HepG2 (cell line): ENCODE measurements around the gene FAM187B. TPM values are rescaled to one million over a fixed set of nuclear protein-coding genes. Genes with fewer than 3 reads are reported as not detected.
A peak's percentile ranks its signal among the peaks of the same experiment; 100 is the strongest.

ENCODE experiments used
- ATF7 ChIP-seq, 2 experiments: fragments of 450-650 bp in 1 of 2; sonication (generic) in 1 of 2; formaldehyde crosslinking in 1 of 2; IDR thresholded peaks; 2 replicates each; pipeline versions ENCODE4 v1.4.0 to v1.6.1; 2016 to 2020; ENCODE audit warnings: antibody characterized with exemption in 1 of 2, mild to moderate bottlenecking in 1 of 2, missing genetic modification reagents in 1 of 2
- BCL6 ChIP-seq: IDR thresholded peaks from 2 replicates; pipeline ENCODE4 v1.6.1; 2016; ENCODE audit warnings: missing genetic modification reagents, missing compliant biosample characterization
- BRF2 ChIP-seq: sonication (generic); formaldehyde crosslinking; IDR thresholded peaks from 2 replicates; pipeline ENCODE4 v1.8.1; 2022; ENCODE audit warnings: mild to moderate bottlenecking, missing genetic modification reagents
- CC2D1A ChIP-seq: sonication (generic); formaldehyde crosslinking; IDR thresholded peaks from 2 replicates; pipeline ENCODE4 v1.8.1; 2023; ENCODE audit warnings: mild to moderate bottlenecking, missing genetic modification reagents
- CENPT ChIP-seq: sonication (generic); formaldehyde crosslinking; IDR thresholded peaks from 2 replicates; pipeline ENCODE4 v1.8.0; 2022; ENCODE audit warnings: low read depth, mild to moderate bottlenecking, moderate library complexity, missing genetic modification reagents
- DMAP1 ChIP-seq: IDR thresholded peaks from 2 replicates; pipeline ENCODE4 v1.6.1; 2016
- DNMT3B ChIP-seq: conservative IDR thresholded peaks from 2 replicates; pipeline ENCODE4 v1.6.1; 2016; ENCODE audit warnings: missing biosample characterization, control low read depth
- ELF4 ChIP-seq: sonication (generic); formaldehyde crosslinking; IDR thresholded peaks from 2 replicates; pipeline ENCODE4 v1.5.0; 2020; ENCODE audit warnings: missing genetic modification reagents, mild to moderate bottlenecking, moderate library complexity, borderline replicate concordance
- EZH2 ChIP-seq: conservative IDR thresholded peaks from 2 replicates; pipeline ENCODE4 v1.6.1; 2012; ENCODE audit warnings: mild to moderate bottlenecking, low read depth, low read length, moderate library complexity
- FOXM1 ChIP-seq: sonication (generic); formaldehyde crosslinking; IDR thresholded peaks from 2 replicates; pipeline ENCODE4 v1.5.0; 2020; ENCODE audit warnings: missing genetic modification reagents
- IRF2 ChIP-seq: IDR thresholded peaks from 2 replicates; pipeline ENCODE4 v1.6.1; 2018; ENCODE audit warnings: missing genetic modification reagents, missing compliant biosample characterization
- KDM4B ChIP-seq: sonication (generic); formaldehyde crosslinking; IDR thresholded peaks from 2 replicates; pipeline ENCODE4 v1.4.0; 2020; ENCODE audit warnings: missing genetic modification reagents
- MAFG ChIP-seq: sonication (generic); formaldehyde crosslinking; IDR thresholded peaks from 2 replicates; pipeline ENCODE4 v1.5.1; 2020; ENCODE audit warnings: mild to moderate bottlenecking, missing genetic modification reagents
- MTERF4 ChIP-seq: sonication (generic); formaldehyde crosslinking; IDR thresholded peaks from 2 replicates; pipeline ENCODE4 v1.8.0; 2023; ENCODE audit warnings: mild to moderate bottlenecking, missing genetic modification reagents
- NR1H2 ChIP-seq: sonication (generic); formaldehyde crosslinking; IDR thresholded peaks from 2 replicates; pipeline ENCODE4 v1.8.1; 2022; ENCODE audit warnings: low read depth, missing genetic modification reagents, borderline replicate concordance
- SNAPC2 ChIP-seq: sonication (generic); formaldehyde crosslinking; IDR thresholded peaks from 2 replicates; pipeline ENCODE4 v1.8.1; 2022; ENCODE audit warnings: mild to moderate bottlenecking, missing genetic modification reagents
- SP4 ChIP-seq: sonication (generic); formaldehyde crosslinking; IDR thresholded peaks from 2 replicates; pipeline ENCODE4 v1.8.1; 2023; ENCODE audit warnings: mild to moderate bottlenecking, missing genetic modification reagents
- STAT5B ChIP-seq: sonication (generic); formaldehyde crosslinking; IDR thresholded peaks from 2 replicates; pipeline ENCODE4 v1.4.0; 2020; ENCODE audit warnings: missing genetic modification reagents
- TOPORS ChIP-seq: sonication (generic); formaldehyde crosslinking; IDR thresholded peaks from 2 replicates; pipeline ENCODE4 v1.8.0; 2023; ENCODE audit warnings: mild to moderate bottlenecking, missing genetic modification reagents
- ZFAT ChIP-seq: sonication (generic); formaldehyde crosslinking; conservative IDR thresholded peaks from 2 replicates; pipeline ENCODE4 v1.8.1; 2023; ENCODE audit warnings: missing genetic modification reagents, inconsistent platforms
- ZFP90 ChIP-seq: sonication (generic); formaldehyde crosslinking; IDR thresholded peaks from 2 replicates; pipeline ENCODE4 v1.8.0; 2022; ENCODE audit warnings: missing genetic modification reagents, mild to moderate bottlenecking, inconsistent platforms, borderline replicate concordance
- ZNF232 ChIP-seq: sonication (generic); formaldehyde crosslinking; IDR thresholded peaks from 2 replicates; pipeline ENCODE4 v1.4.0; 2020; ENCODE audit warnings: missing genetic modification reagents, borderline replicate concordance
- ZNF274 ChIP-seq: sonication (generic); formaldehyde crosslinking; IDR thresholded peaks from 2 replicates; pipeline ENCODE4 v1.5.1; 2020; ENCODE audit warnings: mild to moderate bottlenecking, missing genetic modification reagents
- ZNF296 ChIP-seq: sonication (generic); formaldehyde crosslinking; conservative IDR thresholded peaks from 2 replicates; pipeline ENCODE4 v1.5.0; 2020; ENCODE audit warnings: mild to moderate bottlenecking, missing genetic modification reagents
- ZNF383 ChIP-seq: sonication (generic); formaldehyde crosslinking; IDR thresholded peaks from 2 replicates; pipeline ENCODE4 v1.4.0; 2020; ENCODE audit warnings: missing genetic modification reagents, mild to moderate bottlenecking, borderline replicate concordance
- ZNF546 ChIP-seq: sonication (generic); formaldehyde crosslinking; conservative IDR thresholded peaks from 2 replicates; pipeline ENCODE4 v1.8.1; 2023; ENCODE audit warnings: mild to moderate bottlenecking, missing genetic modification reagents
- ZNF556 ChIP-seq: sonication (generic); formaldehyde crosslinking; IDR thresholded peaks from 2 replicates; pipeline ENCODE4 v1.4.0; 2020; ENCODE audit warnings: mild to moderate bottlenecking, missing genetic modification reagents, borderline replicate concordance
- ZNF605 ChIP-seq: sonication (generic); formaldehyde crosslinking; IDR thresholded peaks from 2 replicates; pipeline ENCODE4 v1.8.0; 2022; ENCODE audit warnings: mild to moderate bottlenecking, missing genetic modification reagents
- ZNF670 ChIP-seq: sonication (generic); formaldehyde crosslinking; IDR thresholded peaks from 2 replicates; pipeline ENCODE4 v1.8.0; 2022; ENCODE audit warnings: mild to moderate bottlenecking, missing genetic modification reagents, borderline replicate concordance
- polyA plus RNA-seq, 8 experiments: library from polyadenylated mRNA; depleted of rRNA in 3 of 8; stranded (reverse) in 7 of 8; unstranded in 1 of 8; fragments of >200 nt; fragmentation: Illumina TruSeq in 4 of 8; extraction: Trizol in 4 of 8; gene quantifications; 2 replicates each; pipeline versions ENCODE4 v1.2.1 to v1.2.3, GENCODE V29; 2011 to 2016; ENCODE audit warnings: low read depth in 4 of 8, missing spikeins in 1 of 8, mixed read lengths in 1 of 8; ENCODE audit not compliant: insufficient read depth in 1 of 8
- total RNA-seq, 5 experiments: library from RNA; depleted of rRNA; stranded (reverse); fragments of >200 nt; fragmentation: Illumina TruSeq; extraction: Trizol; gene quantifications; 2 replicates each; pipeline ENCODE4 v1.2.3, GENCODE V29; 2016; ENCODE audit warnings: low read depth in 1 of 5

Gene FAM187B
- total and polyA plus RNA-seq, 2 of the 13 experiments (the other 11 are each of a cell fraction or from before 2014, with no cell fraction given), result not detected

GRCh38 chr19:35249146-35249847, 20.8 kb upstream of the FAM187B start (continued):
- no peak for TF ChIP-seq TOPORS (CRISPR knock-in tag)
- no peak for TF ChIP-seq MAFG (CRISPR knock-in tag)
- TF ChIP-seq STAT5B (CRISPR knock-in tag), result no peak
- no peak for TF ChIP-seq ATF7 (IDR thresholded peaks at IDR 0.05)
- TF ChIP-seq ATF7 (CRISPR knock-in tag; IDR thresholded peaks at IDR 0.05), result no peak
- TF ChIP-seq ZNF556 (CRISPR knock-in tag), result no peak
- TF ChIP-seq EZH2, result no peak
- 0 out of 2 replicates have a peak, but pooled peaks have one; percentile 13 for TF ChIP-seq ZNF232 (CRISPR knock-in tag)
- TF ChIP-seq ZFP90, result no peak
- TF ChIP-seq ZNF670 (CRISPR knock-in tag), result no peak
- 0 out of 2 replicates have a peak, but pooled peaks have one; percentile 36 for TF ChIP-seq MTERF4 (CRISPR knock-in tag)
- no peak for TF ChIP-seq ZNF383 (CRISPR knock-in tag)
- no peak for TF ChIP-seq CC2D1A
- TF ChIP-seq SNAPC2, result no peak
- no peak for TF ChIP-seq NR1H2 (CRISPR knock-in tag)
- TF ChIP-seq FOXM1 (CRISPR knock-in tag), result no peak
- no peak for TF ChIP-seq ZNF546 (CRISPR knock-in tag)
- TF ChIP-seq IRF2, result no peak
- no peak for TF ChIP-seq BRF2 (CRISPR knock-in tag)
- TF ChIP-seq SP4 (CRISPR knock-in tag), result no peak
- TF ChIP-seq CENPT (CRISPR knock-in tag), result no peak
- TF ChIP-seq BCL6, result no peak
- peak; percentile 34; the same call in 1 of the 2 replicates for TF ChIP-seq ELF4 (CRISPR knock-in tag)
- peak; percentile 8; the same call in 1 of the 2 replicates for TF ChIP-seq ZNF274 (CRISPR knock-in tag)
- no peak for TF ChIP-seq ZNF296 (CRISPR knock-in tag)
- TF ChIP-seq ZNF605 (CRISPR knock-in tag), result 0 out of 2 replicates have a peak, but pooled peaks have one; percentile 19
- TF ChIP-seq KDM4B, result no peak
- no peak for TF ChIP-seq DMAP1 (CRISPR knock-in tag)
- no peak for TF ChIP-seq ZFAT (CRISPR knock-in tag)
- TF ChIP-seq DNMT3B, result 0 out of 2 replicates have a peak, but pooled peaks have one; percentile 35
